ENCODE data around the gene MRGPRG.

Gene MRGPRG

GRCh38 chr11:3214420-3214699 lies 4.3 kb downstream of the MRGPRG start:
- Histone ChIP-seq H2AK5ac (ENCODE audit: low read length) (no peak overlapping the region), H3K79me1 (ENCODE audit: low read length) (no peaks in the 10 kb centered on the region), H2BK5ac (ENCODE audit: low read length) (no peak overlapping the region), H4K5ac (ENCODE audit: low read length) (no peak overlapping the region), H3K27me3 (ENCODE audit: insufficient read depth, low read length, poor library complexity) (no peaks in the 10 kb centered on the region), H2BK120ac (ENCODE audit: low read depth, low read length) (no peak overlapping the region), H2BK15ac (replicated peaks; ENCODE audit: low read depth) (no peak overlapping the region), H3K27ac (ENCODE audit: low read depth, low read length) (no peak overlapping the region), H3K18ac (ENCODE audit: low read length) (no peak overlapping the region), H4K8ac (ENCODE audit: low read depth, low read length) (no peak overlapping the region), H3K36me3 (ENCODE audit: control insufficient read depth, insufficient read depth, low read length) (no peaks in the 10 kb centered on the region), H3K9ac (ENCODE audit: low read length) (no peak overlapping the region), H3K4me3 (ENCODE audit: low read length) (no peak overlapping the region), H3K23ac (ENCODE audit: low read length) (no peak overlapping the region), H3K4me2 (ENCODE audit: low read length) (no peak overlapping the region), H3K4me1 (ENCODE audit: control insufficient read depth, low read depth, low read length) (no peaks in the 10 kb centered on the region), H3K4ac (ENCODE audit: low read depth, low read length) (no peak overlapping the region), H3K56ac (ENCODE audit: low read length) (no peak overlapping the region), H3K79me2 (ENCODE audit: control insufficient read depth, insufficient read depth, low read length) (no peaks in the 10 kb centered on the region)
- no CpG with 5 or more reads among the region's 4 CpGs for WGBS (ENCODE audit: extremely low coverage, insufficient coverage, low lambda C conversion rate)
- no peak for DNase-seq

- Histone ChIP-seq H2BK120ac (ENCODE audit: low read depth, low read length) (no peak overlapping the region), H3K56ac (ENCODE audit: low read length) (no peak overlapping the region), H3K23ac (ENCODE audit: low read length) (no peak overlapping the region), H3K4ac (ENCODE audit: low read depth, low read length) (no peak overlapping the region), H3K36me3 (ENCODE audit: control insufficient read depth, insufficient read depth, low read length) (no peaks in the 10 kb centered on the region), H3K9ac (ENCODE audit: low read length) (no peak overlapping the region), H2AK5ac (ENCODE audit: low read length) (no peak overlapping the region), H3K4me2 (ENCODE audit: low read length) (no peak overlapping the region), H3K27me3 (ENCODE audit: insufficient read depth, low read length, poor library complexity) (no peaks in the 10 kb centered on the region), H4K5ac (ENCODE audit: low read length) (no peak overlapping the region), H2BK5ac (ENCODE audit: low read length) (no peak overlapping the region), H4K8ac (ENCODE audit: low read depth, low read length) (no peak overlapping the region), H3K4me3 (ENCODE audit: low read length) (no peak overlapping the region), H3K79me1 (ENCODE audit: low read length) (no peaks in the 10 kb centered on the region), H2BK15ac (replicated peaks; ENCODE audit: low read depth) (no peak overlapping the region), H3K18ac (ENCODE audit: low read length) (no peak overlapping the region), H3K79me2 (ENCODE audit: control insufficient read depth, insufficient read depth, low read length) (no peaks in the 10 kb centered on the region), H3K27ac (ENCODE audit: low read depth, low read length) (no peak overlapping the region), H3K4me1 (ENCODE audit: control insufficient read depth, low read depth, low read length) (no peaks in the 10 kb centered on the region)
- no peak for DNase-seq
- no CpG with 5 or more reads among the region's 24 CpGs for WGBS (ENCODE audit: extremely low coverage, insufficient coverage, low lambda C conversion rate)
These were observed 4.8 kb downstream of the MRGPRG start for GRCh38 chr11:3213659-3214419.

DNA sequence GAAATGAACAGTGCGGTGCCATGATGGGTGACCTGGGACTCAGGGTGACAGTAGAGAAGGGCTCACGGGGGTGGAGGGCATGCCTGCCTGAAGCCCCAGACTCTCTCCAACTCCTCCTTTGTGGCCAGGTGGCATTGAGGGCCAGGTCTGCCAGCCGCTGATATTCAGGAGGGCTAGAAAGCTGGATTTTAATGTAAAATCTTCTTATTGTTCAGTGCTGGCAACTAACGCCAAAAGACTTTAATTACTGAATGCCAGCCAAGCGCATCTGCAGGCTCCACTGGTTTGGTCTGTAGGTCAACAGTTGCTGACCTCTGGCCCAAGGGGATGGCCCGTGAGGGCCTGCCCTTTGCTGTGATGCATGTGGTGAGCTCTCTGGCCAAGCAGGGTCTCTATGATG lies 10.3 kb downstream of the MRGPRG start:
- H3K18ac ChIP-seq (ENCODE audit: low read length), result no peak overlapping the region
- no peak overlapping the region for H3K4ac ChIP-seq (ENCODE audit: low read depth, low read length)
- no peak overlapping the region for H2BK5ac ChIP-seq (ENCODE audit: low read length)
- H3K27ac ChIP-seq (ENCODE audit: low read depth, low read length), result no peak overlapping the region
- no peak for DNase-seq
- no peak overlapping the region for H3K4me2 ChIP-seq (ENCODE audit: low read length)
- H4K8ac ChIP-seq (ENCODE audit: low read depth, low read length), result no peak overlapping the region
- no peak overlapping the region for H3K23ac ChIP-seq (ENCODE audit: low read length)
- H3K36me3 ChIP-seq (ENCODE audit: control insufficient read depth, insufficient read depth, low read length), result no peaks in the 10 kb centered on the region
- H3K4me1 ChIP-seq (ENCODE audit: control insufficient read depth, low read depth, low read length), result no peaks in the 10 kb centered on the region
- H3K79me1 ChIP-seq (ENCODE audit: low read length), result no peaks in the 10 kb centered on the region
- no peak overlapping the region for H3K56ac ChIP-seq (ENCODE audit: low read length)
- WGBS (ENCODE audit: extremely low coverage, insufficient coverage, low lambda C conversion rate), result no CpG with 5 or more reads among the region's 6 CpGs
- H4K5ac ChIP-seq (ENCODE audit: low read length), result no peak overlapping the region
- no peaks in the 10 kb centered on the region for H3K79me2 ChIP-seq (ENCODE audit: control insufficient read depth, insufficient read depth, low read length)
- no peak overlapping the region for H2AK5ac ChIP-seq (ENCODE audit: low read length)
- H3K4me3 ChIP-seq (ENCODE audit: low read length), result no peak overlapping the region
- H2BK120ac ChIP-seq (ENCODE audit: low read depth, low read length), result no peak overlapping the region
- H3K27me3 ChIP-seq (ENCODE audit: insufficient read depth, low read length, poor library complexity), result no peaks in the 10 kb centered on the region
- no peak overlapping the region for H2BK15ac ChIP-seq (replicated peaks; ENCODE audit: low read depth)
- no peak overlapping the region for H3K9ac ChIP-seq (ENCODE audit: low read length)

- Histone ChIP-seq H3K56ac (ENCODE audit: low read length) (no peak overlapping the region), H4K5ac (ENCODE audit: low read length) (no peak overlapping the region), H3K4ac (ENCODE audit: low read depth, low read length) (no peak overlapping the region), H3K9ac (ENCODE audit: low read length) (no peak overlapping the region), H3K4me2 (ENCODE audit: low read length) (no peak overlapping the region), H2BK120ac (ENCODE audit: low read depth, low read length) (no peak overlapping the region), H3K4me3 (ENCODE audit: low read length) (no peak overlapping the region), H3K79me2 (ENCODE audit: control insufficient read depth, insufficient read depth, low read length) (no peaks in the 10 kb centered on the region), H4K8ac (ENCODE audit: low read depth, low read length) (no peak overlapping the region), H3K4me1 (ENCODE audit: control insufficient read depth, low read depth, low read length) (no peaks in the 10 kb centered on the region), H2AK5ac (ENCODE audit: low read length) (no peak overlapping the region), H3K27me3 (ENCODE audit: insufficient read depth, low read length, poor library complexity) (peaks cover 4% of the 10 kb centered on the region), H2BK15ac (replicated peaks; ENCODE audit: low read depth) (no peak overlapping the region), H3K79me1 (ENCODE audit: low read length) (no peaks in the 10 kb centered on the region), H3K18ac (ENCODE audit: low read length) (no peak overlapping the region), H2BK5ac (ENCODE audit: low read length) (no peak overlapping the region), H3K23ac (ENCODE audit: low read length) (no peak overlapping the region), H3K36me3 (ENCODE audit: control insufficient read depth, insufficient read depth, low read length) (no peaks in the 10 kb centered on the region), H3K27ac (ENCODE audit: low read depth, low read length) (no peak overlapping the region)
- no CpG with 5 or more reads among the region's 8 CpGs for WGBS (ENCODE audit: extremely low coverage, insufficient coverage, low lambda C conversion rate)
- no peak for DNase-seq
These were observed 11.0 kb downstream of the MRGPRG start for GRCh38 chr11:3207526-3208189.

DNA sequence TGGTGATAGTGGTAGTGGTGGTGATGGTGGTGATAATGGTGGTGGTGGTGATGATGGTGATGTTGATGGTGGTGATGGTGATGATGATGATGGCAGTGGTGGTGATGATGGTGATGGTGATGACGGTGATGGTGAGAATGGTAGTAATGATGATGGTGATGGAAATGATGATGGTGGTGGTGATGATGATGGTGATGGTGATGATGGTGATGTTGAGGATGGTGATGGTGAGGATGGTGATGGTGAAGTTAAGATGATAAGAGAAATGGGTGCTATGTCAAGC lies 11.8 kb downstream of the MRGPRG start:
- Histone ChIP-seq H2AK5ac (ENCODE audit: low read length) (no peak overlapping the region), H3K27me3 (ENCODE audit: insufficient read depth, low read length, poor library complexity) (peaks cover 9% of the 10 kb centered on the region), H3K9ac (ENCODE audit: low read length) (no peak overlapping the region), H3K4me2 (ENCODE audit: low read length) (no peak overlapping the region), H3K79me2 (ENCODE audit: control insufficient read depth, insufficient read depth, low read length) (no peaks in the 10 kb centered on the region), H3K18ac (ENCODE audit: low read length) (no peak overlapping the region), H3K27ac (ENCODE audit: low read depth, low read length) (no peak overlapping the region), H3K79me1 (ENCODE audit: low read length) (no peaks in the 10 kb centered on the region), H3K4ac (ENCODE audit: low read depth, low read length) (no peak overlapping the region), H4K5ac (ENCODE audit: low read length) (no peak overlapping the region), H3K4me1 (ENCODE audit: control insufficient read depth, low read depth, low read length) (no peaks in the 10 kb centered on the region), H3K4me3 (ENCODE audit: low read length) (no peak overlapping the region), H4K8ac (ENCODE audit: low read depth, low read length) (no peak overlapping the region), H3K23ac (ENCODE audit: low read length) (no peak overlapping the region), H2BK120ac (ENCODE audit: low read depth, low read length) (no peak overlapping the region), H3K36me3 (ENCODE audit: control insufficient read depth, insufficient read depth, low read length) (no peaks in the 10 kb centered on the region), H2BK15ac (replicated peaks; ENCODE audit: low read depth) (no peak overlapping the region), H3K56ac (ENCODE audit: low read length) (no peak overlapping the region), H2BK5ac (ENCODE audit: low read length) (no peak overlapping the region)
- DNase-seq, result no peak
- no CpG with 5 or more reads among the region's 1 CpG for WGBS (ENCODE audit: extremely low coverage, insufficient coverage, low lambda C conversion rate)

Measured in mesendoderm (in vitro differentiated cells).